IMR-90 (cell line): ENCODE results near the gene ZMIZ2. TPM values are rescaled to one million over a fixed set of nuclear protein-coding genes. Genes with fewer than 3 reads are reported as not detected.

Experiments
- ATAC-seq: fragments of 200-7000 bp; cut with Tn5 transposase; 2 replicates; pipeline ENCODE4 v1.9.1; 2020; ENCODE audit warnings: low read depth, mild to moderate bottlenecking, moderate library complexity
- BruUV-seq: library from RNA; stranded (reverse); fragments of 400-500 nt; replicated peaks from 2 replicates; lab custom pipeline; 2021; lab: Mats Ljungman, UMichigan
- CTCF ChIA-PET: fragments of 300-600 bp; formaldehyde crosslinking; extraction: SDS; loops from one replicate; lab custom pipeline; 2021; ENCODE audit warnings: antibody characterized with exemption; lab: Yijun Ruan, JAX
- POLR2A ChIA-PET: fragments of 300-600 bp; sonication (Branson Sonifier 250); formaldehyde crosslinking; loops from one replicate; lab custom pipeline; 2022; ENCODE audit warnings: antibody characterized with exemption; ENCODE audit not compliant: unreplicated experiment; lab: Charles Lee
- DNase-seq: peaks from one replicate; pipeline ENCODE4 v3.0.0; 2013
- H2AFZ ChIP-seq: replicated peaks from 2 replicates; pipeline ENCODE3; 2013; ENCODE audit warnings: low read length, mild to moderate bottlenecking; ENCODE audit not compliant: poor library complexity
- H2AK5ac ChIP-seq: 2 replicates; pipeline ENCODE4 v1.6.1; 2013; ENCODE audit warnings: low read depth, low read length, inconsistent platforms
- H2AK9ac ChIP-seq: replicated peaks from 2 replicates; pipeline ENCODE3; 2013; ENCODE audit warnings: mild to moderate bottlenecking, low read depth, low read length, moderate library complexity; ENCODE audit not compliant: poor library complexity
- H2BK120ac ChIP-seq: 2 replicates; pipeline ENCODE4 v1.6.1; 2013; ENCODE audit warnings: low read depth, low read length, inconsistent platforms
- H2BK15ac ChIP-seq: 3 replicates; pipeline ENCODE4 v1.6.1; 2013; ENCODE audit warnings: low read depth, low read length, inconsistent platforms
- H2BK20ac ChIP-seq: 2 replicates; pipeline ENCODE4 v1.6.1; 2013; ENCODE audit warnings: low read depth, mild to moderate bottlenecking, inconsistent platforms, low read length, moderate library complexity
- H2BK5ac ChIP-seq: 2 replicates; pipeline ENCODE4 v1.6.1; 2013; ENCODE audit warnings: mild to moderate bottlenecking, low read depth, low read length, inconsistent platforms; ENCODE audit not compliant: poor library complexity, severe bottlenecking
- H3K14ac ChIP-seq: replicated peaks from 2 replicates; pipeline ENCODE4 v1.6.1; 2013; ENCODE audit warnings: low read depth, low read length, inconsistent platforms
- H3K18ac ChIP-seq: 2 replicates; pipeline ENCODE4 v1.6.1; 2013; ENCODE audit warnings: low read depth, low read length, control low read depth
- H3K23ac ChIP-seq: 2 replicates; pipeline ENCODE4 v1.6.1; 2013; ENCODE audit warnings: low read depth, low read length, inconsistent platforms
- H3K27ac ChIP-seq: 2 replicates; pipeline ENCODE4 v1.5.1; 2013; ENCODE audit warnings: mild to moderate bottlenecking, control low read depth, low read length; ENCODE audit not compliant: insufficient read depth
- H3K27me3 ChIP-seq: 2 replicates; pipeline ENCODE4 v1.6.1; 2013; ENCODE audit warnings: low read length; ENCODE audit not compliant: control insufficient read depth, insufficient read depth
- H3K36me3 ChIP-seq: 2 replicates; pipeline ENCODE4 v1.6.1; 2013; ENCODE audit warnings: low read length, mixed read lengths; ENCODE audit not compliant: control insufficient read depth, insufficient read depth
- H3K4ac ChIP-seq: 2 replicates; pipeline ENCODE4 v1.6.1; 2013; ENCODE audit warnings: low read depth, low read length, inconsistent platforms
- H3K4me1 ChIP-seq: 2 replicates; pipeline ENCODE4 v1.6.1; 2013; ENCODE audit warnings: low read length, mixed read lengths; ENCODE audit not compliant: control insufficient read depth, insufficient read depth
- H3K4me2 ChIP-seq: 2 replicates; pipeline ENCODE4 v1.6.1; 2013; ENCODE audit warnings: low read depth, mild to moderate bottlenecking, control low read depth, low read length, moderate library complexity
- H3K4me3 ChIP-seq: 2 replicates; pipeline ENCODE4 v1.5.1; 2013; ENCODE audit warnings: low read depth, mild to moderate bottlenecking, control low read depth, low read length, moderate library complexity; ENCODE audit not compliant: insufficient read depth
- H3K56ac ChIP-seq: 2 replicates; pipeline ENCODE4 v1.6.1; 2013; ENCODE audit warnings: low read length, inconsistent platforms; ENCODE audit not compliant: insufficient read depth; ENCODE audit errors: extremely low read depth
- H3K79me1 ChIP-seq, 2 experiments: 2 replicates each; pipeline ENCODE4 v1.6.1; 2013; ENCODE audit warnings: low read length in 2 of 2, inconsistent platforms in 1 of 2, low read depth in 1 of 2
- H3K9ac ChIP-seq: 2 replicates; pipeline ENCODE4 v1.6.1; 2013; ENCODE audit warnings: low read depth, low read length, control low read depth
- H3K9me1 ChIP-seq: 2 replicates; pipeline ENCODE4 v1.6.1; 2013; ENCODE audit warnings: low read length, inconsistent platforms; ENCODE audit not compliant: insufficient read depth
- H3K9me3 ChIP-seq: 2 replicates; pipeline ENCODE4 v1.6.1; 2013; ENCODE audit warnings: low read length; ENCODE audit not compliant: control insufficient read depth, insufficient read depth
- H4K20me1 ChIP-seq: 2 replicates; pipeline ENCODE4 v1.6.1; 2013; ENCODE audit warnings: low read length, inconsistent platforms; ENCODE audit not compliant: insufficient read depth
- H4K5ac ChIP-seq: 2 replicates; pipeline ENCODE4 v1.6.1; 2013; ENCODE audit warnings: mild to moderate bottlenecking, low read depth, low read length, control low read depth
- H4K8ac ChIP-seq, 2 experiments: 2 replicates each; pipeline ENCODE4 v1.6.1; 2013; ENCODE audit warnings: low read depth in 2 of 2, low read length in 2 of 2, control low read depth in 1 of 2, inconsistent platforms in 1 of 2
- H4K91ac ChIP-seq: 2 replicates; pipeline ENCODE4 v1.6.1; 2013; ENCODE audit warnings: low read depth, low read length, inconsistent platforms; ENCODE audit not compliant: insufficient read depth
- BHLHE40 ChIP-seq: fragments of 150-350 bp; IDR thresholded peaks from 2 replicates; pipeline ENCODE4 v1.6.1; 2016; ENCODE audit warnings: mild to moderate bottlenecking, low read depth, low read length
- CEBPB ChIP-seq: IDR thresholded peaks from 2 replicates; pipeline ENCODE4 v1.6.1; 2012; ENCODE audit warnings: low read depth, low read length, improper control_type of control experiment
- CHD1 ChIP-seq: IDR thresholded peaks from 2 replicates; pipeline ENCODE4 v1.6.1; 2012; ENCODE audit warnings: low read depth, low read length, improper control_type of control experiment
- FOS ChIP-seq: fragments of 150-350 bp; IDR thresholded peaks from 2 replicates; pipeline ENCODE4 v1.6.1; 2016; ENCODE audit warnings: low read depth, low read length
- MAFK ChIP-seq: IDR thresholded peaks from 2 replicates; pipeline ENCODE4 v1.6.1; 2012; ENCODE audit warnings: low read depth, low read length, improper control_type of control experiment
- MAZ ChIP-seq: IDR thresholded peaks from 2 replicates; pipeline ENCODE4 v1.6.1; 2012; ENCODE audit warnings: low read depth, mild to moderate bottlenecking, low read length, improper control_type of control experiment, moderate library complexity, borderline replicate concordance
- POLR2A ChIP-seq: IDR thresholded peaks from 2 replicates; pipeline ENCODE4 v1.6.1; 2012; ENCODE audit warnings: mild to moderate bottlenecking, low read depth, low read length
- RAD21 ChIP-seq: IDR thresholded peaks from 2 replicates; pipeline ENCODE4 v1.6.1; 2012; ENCODE audit warnings: low read length, improper control_type of control experiment
- RFX5 ChIP-seq: IDR thresholded peaks from 2 replicates; pipeline ENCODE4 v1.8.0; 2012; ENCODE audit warnings: low read depth, mild to moderate bottlenecking, low read length, moderate library complexity
- SMC3 ChIP-seq: fragments of 150-350 bp; IDR thresholded peaks from 2 replicates; pipeline ENCODE4 v1.6.1; 2016; ENCODE audit warnings: low read depth, mild to moderate bottlenecking, antibody characterized with exemption, low read length, moderate library complexity
- WGBS, 2 experiments: methylation state at CpG; one replicate each; pipeline versions ENCODE4 v1.1.5 to v1.1.7; 2013; ENCODE audit warnings: missing lambda C conversion rate in 2 of 2; ENCODE audit not compliant: insufficient read length in 1 of 2; ENCODE audit errors: extremely low coverage in 2 of 2; 5-methylcytosine and 5-hydroxymethylcytosine counted together
- dilution Hi-C: fragments of 300-500 bp; cut with HindIII; formaldehyde crosslinking; loops from one replicate; pipeline ENCODE4 v1.14.3; 2018; ENCODE audit warnings: low sequenced_read_pairs; ENCODE audit not compliant: unreplicated experiment
- in situ Hi-C: fragments of 300-500 bp; cut with MboI; formaldehyde crosslinking; loops from 3 replicates; pipeline ENCODE4 v1.14.3; 2019; ENCODE audit warnings: low sequenced_read_pairs, inconsistent platforms, mixed read lengths
- intact Hi-C: fragments of 100-400 bp; cut with micrococcal nuclease; formaldehyde crosslinking; loops from 2 replicates; pipeline ENCODE4 v1.10.0; 2022
- polyA plus RNA-seq, 3 experiments: library from polyadenylated mRNA; depleted of rRNA; stranded (reverse); fragments of >200 nt; gene quantifications; 2 replicates each; pipeline ENCODE4 v1.2.3, GENCODE V29; 2012; ENCODE audit warnings: low replicate concordance in 1 of 3
- total RNA-seq: library from RNA; depleted of rRNA; stranded (reverse); fragments of >200 nt; gene quantifications from 2 replicates; pipeline ENCODE4 v1.2.3, GENCODE V29; 2012
- TF ChIP-seq, protein P1 (sequence below): fragments of 150-350 bp; IDR thresholded peaks from 2 replicates; pipeline ENCODE4 v1.6.1; 2017; ENCODE audit warnings: mild to moderate bottlenecking, antibody characterized with exemption, low read length, low read depth
- TF ChIP-seq, protein P2 (sequence below): conservative IDR thresholded peaks from 2 replicates; pipeline ENCODE4 v1.5.1; 2012; ENCODE audit warnings: mild to moderate bottlenecking, low read depth, low read length, improper control_type of control experiment
- TF ChIP-seq, protein P3 (sequence below): fragments of 150-350 bp; IDR thresholded peaks from 2 replicates; pipeline ENCODE4 v1.6.1; 2016; ENCODE audit warnings: low read depth, mild to moderate bottlenecking, low read length, moderate library complexity, borderline replicate concordance

Gene ZMIZ2
- total and polyA plus RNA-seq, 2 of the 4 experiments (the other 2 are of a cell fraction), result 3.0 to 24.0 TPM

DNA sequence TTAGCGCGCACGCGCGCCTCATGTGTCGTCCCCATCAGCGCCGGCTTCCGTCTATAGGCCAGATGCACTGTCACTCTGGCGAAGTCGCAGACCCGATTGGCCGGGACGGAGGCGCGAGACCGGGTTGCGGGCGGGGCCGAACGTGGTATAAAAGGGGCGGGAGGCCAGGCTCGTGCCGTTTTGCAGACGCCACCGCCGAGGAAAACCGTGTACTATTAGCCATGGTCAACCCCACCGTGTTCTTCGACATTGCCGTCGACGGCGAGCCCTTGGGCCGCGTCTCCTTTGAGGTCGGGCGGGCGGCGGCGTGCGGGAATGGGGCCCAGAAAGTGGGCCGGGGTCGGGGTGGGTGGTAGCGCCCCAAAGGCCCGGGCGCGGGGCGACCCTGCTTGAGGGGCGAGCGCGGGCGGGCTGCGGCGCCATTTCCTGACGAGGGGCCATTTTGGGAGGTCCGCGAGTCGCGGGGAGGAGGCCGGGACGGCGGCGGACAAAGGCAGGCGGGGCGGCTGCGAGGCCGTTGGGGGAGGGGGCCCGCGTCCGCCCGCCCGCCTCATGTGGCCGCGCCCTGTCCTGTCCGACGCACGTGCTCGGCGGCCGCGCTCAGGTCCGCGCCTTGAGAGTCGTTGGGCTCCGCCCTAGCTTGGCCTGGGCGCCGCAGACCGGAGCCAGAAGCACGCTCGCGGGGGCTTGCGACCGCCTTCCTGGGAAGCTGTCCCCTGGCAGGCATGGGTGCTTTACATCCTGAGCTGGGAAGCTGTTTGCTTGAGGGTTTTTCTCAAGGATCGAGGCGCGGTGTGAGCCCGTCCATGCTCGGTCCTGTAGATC is 48.1 kb downstream of the ZMIZ2 start, which contains the start of gene PPIA:
PPIA (plus strand) TSS at position 178 of the 825 bp plus-strand sequence; CDS start at position 222, 44 bp downstream.
- H3K9ac ChIP-seq, result peak within 1 kb of the TSS; percentile 95
- peak within 1 kb of the TSS; percentile 86 for H3K4ac ChIP-seq
- peaks cover 20% of the 10 kb centered on the region for H3K36me3 ChIP-seq
- peak within 1 kb of the TSS; percentile 87 for H3K18ac ChIP-seq
- H4K8ac ChIP-seq, result peak within 1 kb of the TSS; percentile 83 to 93
- H4K20me1 ChIP-seq, result peaks cover 43% of the 10 kb centered on the region
- WGBS, 2 experiments, result 0% methylated on average over 43 of the region's 99 CpGs; no CpG with 5 or more reads in 1 of the 2 experiments
- H4K91ac ChIP-seq, result peak within 1 kb of the TSS; percentile 95
- H3K14ac ChIP-seq, result peak within 1 kb of the TSS; percentile 85
- in situ Hi-C loops (no loop called here), dilution Hi-C loops (no loop called here), intact Hi-C loops (loop anchor here (1.0 to 5.0 kb wide), 7 partner anchors 28 to 341 kb away; partner anchors contain the start of genes H2AZ2 and OGDH)
- peak within 1 kb of the TSS; percentile 97 for H3K27ac ChIP-seq
- peak within 1 kb of the TSS; percentile 91 for H3K4me3 ChIP-seq
- H2AK9ac ChIP-seq, result peak within 1 kb of the TSS; percentile 100
- peak within 1 kb of the TSS; percentile 96 for H2AFZ ChIP-seq
- no peak within 1 kb of the TSS for H2BK15ac ChIP-seq
- BruUV-seq, result no TSS peak
- peak within 1 kb of the TSS; percentile 35; the same call in 1 of the 2 replicates for H2BK20ac ChIP-seq
- DNase-seq (peak; percentile 98), ATAC-seq (peak; percentile 88)
- H3K9me3 ChIP-seq, result no peaks in the 10 kb centered on the region
- peak within 1 kb of the TSS; percentile 96 for H3K56ac ChIP-seq
- peak within 1 kb of the TSS; percentile 90 for H4K5ac ChIP-seq
- peak within 1 kb of the TSS; percentile 93 for H2AK5ac ChIP-seq
- ChIA-PET POLR2A (interaction anchor here (0.6 to 0.9 kb wide), 5 partner anchors 47 to 596 kb away, joined by 3 to 4 read pairs (median 3); no protein-coding TSS in a partner anchor), CTCF (interaction anchor here (0.6 kb wide), 1 partner anchor 99 kb away, joined by 3 read pairs; no protein-coding TSS in a partner anchor)
- H3K4me2 ChIP-seq, result peak within 1 kb of the TSS; percentile 98
- peak within 1 kb of the TSS; percentile 78 for H3K23ac ChIP-seq
- peaks cover 3% of the 10 kb centered on the region for H3K4me1 ChIP-seq
- peak within 1 kb of the TSS; percentile 72; the same call in 1 of the 2 replicates for H2BK120ac ChIP-seq
- peak within 1 kb of the TSS; percentile 93 for H2BK5ac ChIP-seq
- H3K9me1 ChIP-seq, result peaks cover 12% of the 10 kb centered on the region
- H3K79me1 ChIP-seq, result peaks cover 13 to 39% of the 10 kb centered on the region in 2 experiments; a peak in 3 of 4 replicates
- H3K27me3 ChIP-seq, result no peaks in the 10 kb centered on the region
- TF ChIP-seq RAD21 (no peak), CHD1 (no peak), BHLHE40 (peak; percentile 90), POLR2A (peak; percentile 96), CEBPB (no peak), RFX5 (no peak), MAFK (no peak), SMC3 (peak; percentile 13; the same call in 1 of the 2 replicates), FOS (peak; percentile 52; the same call in 1 of the 2 replicates), MAZ (peak; percentile 55; the same call in 1 of the 2 replicates)
- TF ChIP-seq, protein P1, sequence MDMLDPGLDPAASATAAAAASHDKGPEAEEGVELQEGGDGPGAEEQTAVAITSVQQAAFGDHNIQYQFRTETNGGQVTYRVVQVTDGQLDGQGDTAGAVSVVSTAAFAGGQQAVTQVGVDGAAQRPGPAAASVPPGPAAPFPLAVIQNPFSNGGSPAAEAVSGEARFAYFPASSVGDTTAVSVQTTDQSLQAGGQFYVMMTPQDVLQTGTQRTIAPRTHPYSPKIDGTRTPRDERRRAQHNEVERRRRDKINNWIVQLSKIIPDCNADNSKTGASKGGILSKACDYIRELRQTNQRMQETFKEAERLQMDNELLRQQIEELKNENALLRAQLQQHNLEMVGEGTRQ, result peak; percentile 49
- TF ChIP-seq, protein P2, sequence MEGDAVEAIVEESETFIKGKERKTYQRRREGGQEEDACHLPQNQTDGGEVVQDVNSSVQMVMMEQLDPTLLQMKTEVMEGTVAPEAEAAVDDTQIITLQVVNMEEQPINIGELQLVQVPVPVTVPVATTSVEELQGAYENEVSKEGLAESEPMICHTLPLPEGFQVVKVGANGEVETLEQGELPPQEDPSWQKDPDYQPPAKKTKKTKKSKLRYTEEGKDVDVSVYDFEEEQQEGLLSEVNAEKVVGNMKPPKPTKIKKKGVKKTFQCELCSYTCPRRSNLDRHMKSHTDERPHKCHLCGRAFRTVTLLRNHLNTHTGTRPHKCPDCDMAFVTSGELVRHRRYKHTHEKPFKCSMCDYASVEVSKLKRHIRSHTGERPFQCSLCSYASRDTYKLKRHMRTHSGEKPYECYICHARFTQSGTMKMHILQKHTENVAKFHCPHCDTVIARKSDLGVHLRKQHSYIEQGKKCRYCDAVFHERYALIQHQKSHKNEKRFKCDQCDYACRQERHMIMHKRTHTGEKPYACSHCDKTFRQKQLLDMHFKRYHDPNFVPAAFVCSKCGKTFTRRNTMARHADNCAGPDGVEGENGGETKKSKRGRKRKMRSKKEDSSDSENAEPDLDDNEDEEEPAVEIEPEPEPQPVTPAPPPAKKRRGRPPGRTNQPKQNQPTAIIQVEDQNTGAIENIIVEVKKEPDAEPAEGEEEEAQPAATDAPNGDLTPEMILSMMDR, result no peak
- TF ChIP-seq, protein P3, sequence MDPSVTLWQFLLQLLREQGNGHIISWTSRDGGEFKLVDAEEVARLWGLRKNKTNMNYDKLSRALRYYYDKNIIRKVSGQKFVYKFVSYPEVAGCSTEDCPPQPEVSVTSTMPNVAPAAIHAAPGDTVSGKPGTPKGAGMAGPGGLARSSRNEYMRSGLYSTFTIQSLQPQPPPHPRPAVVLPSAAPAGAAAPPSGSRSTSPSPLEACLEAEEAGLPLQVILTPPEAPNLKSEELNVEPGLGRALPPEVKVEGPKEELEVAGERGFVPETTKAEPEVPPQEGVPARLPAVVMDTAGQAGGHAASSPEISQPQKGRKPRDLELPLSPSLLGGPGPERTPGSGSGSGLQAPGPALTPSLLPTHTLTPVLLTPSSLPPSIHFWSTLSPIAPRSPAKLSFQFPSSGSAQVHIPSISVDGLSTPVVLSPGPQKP, result no peak
